Dendritic cell treated with granulocyte-macrophage colony-stimulating factor and Interleukin-4, amounts not matched to agents 40 ng/mL and 50 ng/mL, for 4 days (primary cell): Measurements from ENCODE around the gene TUT4.
A peak's percentile ranks its signal among the peaks of the same experiment; 100 is the strongest.

Experiments
- H3K27ac Mint-ChIP-seq: one replicate; pipeline ENCODE4 v1.8.0; 2022; ENCODE audit warnings: mild to moderate bottlenecking, mixed read lengths
- H3K27me3 Mint-ChIP-seq: one replicate; pipeline ENCODE4 v1.8.0; 2022; ENCODE audit warnings: mild to moderate bottlenecking, mixed read lengths
- H3K36me3 Mint-ChIP-seq: one replicate; pipeline ENCODE4 v1.8.0; 2022; ENCODE audit warnings: low read depth, mixed read lengths
- H3K4me1 Mint-ChIP-seq: one replicate; pipeline ENCODE4 v1.8.0; 2022; ENCODE audit warnings: low read depth, mixed read lengths
- H3K4me3 Mint-ChIP-seq: one replicate; pipeline ENCODE4 v1.8.0; 2022; ENCODE audit warnings: mild to moderate bottlenecking, moderate library complexity, mixed read lengths
- H3K9me3 Mint-ChIP-seq: one replicate; pipeline ENCODE4 v1.8.0; 2022; ENCODE audit warnings: mixed read lengths
- intact Hi-C: fragments of 100-400 bp; cut with micrococcal nuclease; formaldehyde crosslinking; loops from one replicate; pipeline ENCODE4 v1.15.0; 2022

TUT4 gene

GRCh38 chr1:52552505-52553361 lies at the start of gene TUT4:
TSS of gene TUT4 (minus strand) at chr1:52553092. CDS start at chr1:52526280, 26,812 bp downstream.
- Mint-ChIP-seq H3K4me1 (peaks cover 5% of the 10 kb centered on the region), H3K27ac (no peak within 1 kb of the TSS), H3K9me3 (no peaks in the 10 kb centered on the region), H3K36me3 (no peaks in the 10 kb centered on the region), H3K27me3 (peaks cover 12% of the 10 kb centered on the region), H3K4me3 (no peak within 1 kb of the TSS)
- intact Hi-C loops = loop anchor here (5.0 to 10.0 kb wide), 2 partner anchors 132 to 185 kb away; partner anchors contain the start of gene CC2D1B

DNA sequence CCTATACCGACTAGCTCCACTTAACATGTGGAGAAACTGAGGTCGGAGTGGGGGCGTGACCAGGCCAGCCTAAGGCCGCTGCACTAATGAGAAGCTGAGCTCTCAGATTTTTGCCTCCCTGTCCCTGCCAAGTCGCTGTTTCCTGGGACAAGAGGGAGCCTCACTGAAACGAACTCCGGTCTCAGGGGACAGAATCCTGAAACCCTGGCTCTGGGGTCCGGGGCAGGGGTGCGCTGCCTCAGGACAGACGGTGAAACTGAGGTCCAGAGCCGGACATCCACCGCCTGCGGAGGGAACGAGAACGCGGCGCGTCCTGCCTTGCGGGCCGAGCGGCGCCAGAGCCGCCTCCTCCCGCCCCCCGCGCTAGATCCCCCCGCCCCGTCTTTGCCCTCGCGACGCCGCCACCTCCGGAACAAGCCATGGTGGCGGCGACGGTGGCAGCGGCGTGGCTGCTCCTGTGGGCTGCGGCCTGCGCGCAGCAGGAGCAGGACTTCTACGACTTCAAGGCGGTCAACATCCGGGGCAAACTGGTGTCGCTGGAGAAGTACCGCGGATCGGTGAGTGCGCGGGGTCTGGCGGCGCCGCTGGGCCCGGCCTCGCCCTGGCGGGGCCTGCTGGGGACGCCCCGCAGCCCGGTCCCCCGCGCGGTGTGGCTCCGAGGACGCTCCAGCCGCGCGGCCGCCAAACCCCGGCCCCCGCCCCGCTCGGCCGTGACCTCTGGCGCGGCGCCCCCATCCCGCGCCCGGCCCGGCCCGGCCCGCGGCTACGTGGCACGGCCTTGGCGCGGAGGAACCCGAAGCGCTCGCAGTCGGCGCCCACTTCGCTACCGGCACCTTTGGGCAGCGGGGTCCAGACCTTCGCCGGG lies 49.3 kb upstream of the TUT4 start, which contains the start of gene GPX7:
Gene GPX7, plus strand, starts transcription at position 381 of the 865 bp plus-strand sequence. Its CDS starts 39 bp downstream, at position 420.
- intact Hi-C loops = no loop called here
- Mint-ChIP-seq H3K4me1 (peaks cover 30% of the 10 kb centered on the region), H3K36me3 (no peaks in the 10 kb centered on the region), H3K27ac (no peak within 1 kb of the TSS), H3K9me3 (no peaks in the 10 kb centered on the region), H3K4me3 (peak within 1 kb of the TSS; percentile 69), H3K27me3 (peaks cover 44% of the 10 kb centered on the region)

- Mint-ChIP-seq H3K4me3 (no peak overlapping the region), H3K4me1 (peaks cover 30% of the 10 kb centered on the region)
- intact Hi-C loops = no loop called here
Observed at GRCh38 chr1:52601519-52601918, 48.6 kb upstream of the TUT4 start.

DNA sequence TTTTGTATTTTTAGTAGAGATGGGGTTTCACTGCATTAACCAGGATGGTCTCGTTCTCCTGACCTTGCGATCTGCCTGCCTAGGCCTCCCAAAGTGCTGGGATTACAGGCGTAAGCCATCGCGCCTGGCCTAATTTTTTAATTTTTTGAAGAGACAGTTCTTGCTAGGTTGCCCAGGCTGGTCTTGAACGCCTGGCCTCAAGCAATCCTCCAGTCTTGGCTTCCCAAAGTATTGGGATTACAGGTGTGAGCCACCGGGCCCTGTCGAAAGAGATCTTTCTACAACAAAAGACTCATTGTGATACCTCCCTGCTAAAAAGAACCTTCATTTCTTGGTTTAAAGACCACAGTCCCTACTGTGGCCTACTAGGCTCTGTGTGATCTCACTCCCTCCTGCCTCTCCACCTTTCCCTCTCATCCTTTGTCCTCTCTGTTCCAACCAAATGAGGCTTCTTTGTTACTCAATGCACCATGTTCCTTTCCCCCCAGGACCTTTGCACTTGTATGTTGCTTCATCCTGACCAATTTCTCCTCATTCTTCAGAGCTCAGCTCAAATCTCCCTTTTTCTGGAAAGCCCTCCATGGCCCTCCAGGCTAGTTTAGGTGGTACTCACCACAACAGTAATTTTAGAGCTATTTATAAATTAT lies 47.8 kb upstream of the TUT4 start:
- Mint-ChIP-seq H3K27ac (no peak overlapping the region), H3K9me3 (no peaks in the 10 kb centered on the region), H3K27me3 (peaks cover 44% of the 10 kb centered on the region), H3K4me1 (peaks cover 30% of the 10 kb centered on the region), H3K4me3 (no peak overlapping the region), H3K36me3 (no peaks in the 10 kb centered on the region)
- intact Hi-C loops = no loop called here

More at GRCh38 chr1:52601519-52601918, 48.6 kb upstream of the TUT4 start:
- no peaks in the 10 kb centered on the region for H3K36me3 Mint-ChIP-seq
- H3K9me3 Mint-ChIP-seq = no peaks in the 10 kb centered on the region
- no peak overlapping the region for H3K27ac Mint-ChIP-seq
- peaks cover 44% of the 10 kb centered on the region for H3K27me3 Mint-ChIP-seq

DNA sequence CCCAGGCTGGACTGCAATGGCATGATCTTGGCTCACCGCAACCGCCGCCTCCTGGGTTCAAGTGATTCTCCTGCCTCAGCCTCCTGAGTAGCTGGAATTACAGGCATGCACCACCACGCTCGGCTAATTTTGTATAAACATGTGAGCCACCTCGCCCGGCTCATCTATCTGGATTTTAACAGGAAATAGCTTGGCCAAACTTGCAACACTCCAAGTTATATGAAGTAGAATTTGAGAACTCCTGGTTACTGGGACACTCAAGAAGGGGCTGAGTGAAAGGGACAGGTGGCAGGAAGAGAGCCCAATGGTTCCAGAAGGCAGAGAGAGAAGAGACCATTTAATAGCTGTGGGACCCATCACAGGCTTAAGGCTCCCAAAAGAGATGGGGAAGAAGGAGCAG lies 46.3 kb upstream of the TUT4 start:
- Mint-ChIP-seq H3K9me3 (no peaks in the 10 kb centered on the region), H3K4me3 (no peak overlapping the region), H3K27ac (no peak overlapping the region), H3K27me3 (peaks cover 51% of the 10 kb centered on the region), H3K4me1 (peaks cover 24% of the 10 kb centered on the region), H3K36me3 (no peaks in the 10 kb centered on the region)
- intact Hi-C loops = no loop called here

DNA sequence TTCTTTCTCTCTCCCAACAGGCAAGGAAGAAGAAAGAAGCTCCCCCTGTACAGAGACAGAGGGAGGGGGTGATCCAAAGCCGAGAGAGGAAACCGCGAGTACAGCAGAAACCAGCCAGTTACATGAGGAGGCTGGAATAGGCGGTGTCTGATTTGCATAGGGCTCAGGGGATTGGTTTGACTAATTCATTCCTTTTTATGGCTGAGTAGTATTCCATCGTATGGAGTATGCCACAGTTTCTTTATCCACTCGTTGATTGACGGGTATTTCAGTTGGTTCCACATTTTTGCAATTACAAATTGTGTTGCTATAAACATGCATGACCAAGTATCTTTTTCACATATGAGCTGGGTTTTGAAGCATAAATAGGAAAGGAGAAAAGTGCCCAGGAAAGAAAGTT lies 45.8 kb upstream of the TUT4 start:
- H3K27ac Mint-ChIP-seq = no peak overlapping the region
- H3K27me3 Mint-ChIP-seq = peaks cover 51% of the 10 kb centered on the region
- H3K4me1 Mint-ChIP-seq = peaks cover 18% of the 10 kb centered on the region
- no peaks in the 10 kb centered on the region for H3K9me3 Mint-ChIP-seq
- H3K4me3 Mint-ChIP-seq = no peak overlapping the region
- H3K36me3 Mint-ChIP-seq = no peaks in the 10 kb centered on the region
- intact Hi-C loops = no loop called here

- Mint-ChIP-seq H3K27ac (no peak overlapping the region), H3K4me1 (peaks cover 13% of the 10 kb centered on the region)
Observed at GRCh38 chr1:52597912-52598311, 45.0 kb upstream of the TUT4 start.

GRCh38 chr1:52595061-52595460 lies 42.2 kb upstream of the TUT4 start:
- peaks cover 6% of the 10 kb centered on the region for H3K4me1 Mint-ChIP-seq

More at GRCh38 chr1:52597912-52598311, 45.0 kb upstream of the TUT4 start:
- intact Hi-C loops = no loop called here
- Mint-ChIP-seq H3K4me3 (no peak overlapping the region), H3K36me3 (no peaks in the 10 kb centered on the region), H3K9me3 (no peaks in the 10 kb centered on the region), H3K27me3 (peaks cover 44% of the 10 kb centered on the region)

GRCh38 chr1:52593495-52593894 lies 40.6 kb upstream of the TUT4 start:
- Mint-ChIP-seq H3K27me3 (peaks cover 28% of the 10 kb centered on the region), H3K4me1 (peaks cover 19% of the 10 kb centered on the region), H3K36me3 (no peaks in the 10 kb centered on the region), H3K27ac (no peak overlapping the region), H3K9me3 (no peaks in the 10 kb centered on the region), H3K4me3 (no peak overlapping the region)
- intact Hi-C loops = no loop called here

More at GRCh38 chr1:52595061-52595460, 42.2 kb upstream of the TUT4 start:
- Mint-ChIP-seq H3K4me3 (no peak overlapping the region), H3K27ac (no peak overlapping the region), H3K36me3 (no peaks in the 10 kb centered on the region), H3K27me3 (peaks cover 30% of the 10 kb centered on the region), H3K9me3 (no peaks in the 10 kb centered on the region)
- intact Hi-C loops = no loop called here

DNA sequence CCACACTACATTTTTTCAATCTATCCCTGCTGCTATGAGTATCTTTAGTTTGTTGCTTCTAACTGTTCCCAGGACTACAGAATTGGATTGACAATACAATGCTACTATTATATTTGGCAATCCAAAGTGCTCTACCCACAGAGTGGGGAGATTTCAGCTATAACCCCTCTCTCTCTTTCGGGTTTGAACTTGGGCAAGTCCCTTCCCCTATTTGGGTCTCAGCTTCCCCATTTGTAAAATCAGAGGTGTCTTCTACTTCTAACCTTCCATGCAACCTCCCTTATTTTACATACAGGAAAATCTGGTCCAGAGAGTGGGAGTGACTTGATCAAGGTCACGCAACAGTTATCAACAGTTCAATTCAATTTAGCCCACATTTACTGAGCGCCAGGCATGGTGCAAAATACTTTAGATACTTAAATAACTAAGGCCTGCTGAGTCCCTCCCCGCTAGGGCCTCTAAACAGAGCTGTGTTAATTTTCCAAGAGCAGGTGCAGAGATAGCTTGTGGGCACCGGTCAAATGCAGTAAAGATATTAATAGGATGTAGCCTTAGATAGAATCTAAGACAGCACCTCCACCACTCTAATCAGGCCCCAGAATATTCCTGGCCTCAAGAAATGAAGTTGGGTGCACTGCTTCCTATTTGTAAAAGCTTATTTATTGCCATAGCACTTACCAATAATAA lies 39.9 kb upstream of the TUT4 start:
- H3K4me1 Mint-ChIP-seq = peaks cover 24% of the 10 kb centered on the region
- peaks cover 24% of the 10 kb centered on the region for H3K27me3 Mint-ChIP-seq
- intact Hi-C loops = no loop called here
- H3K27ac Mint-ChIP-seq = no peak overlapping the region
- H3K36me3 Mint-ChIP-seq = no peaks in the 10 kb centered on the region
- no peak overlapping the region for H3K4me3 Mint-ChIP-seq
- H3K9me3 Mint-ChIP-seq = no peaks in the 10 kb centered on the region

DNA sequence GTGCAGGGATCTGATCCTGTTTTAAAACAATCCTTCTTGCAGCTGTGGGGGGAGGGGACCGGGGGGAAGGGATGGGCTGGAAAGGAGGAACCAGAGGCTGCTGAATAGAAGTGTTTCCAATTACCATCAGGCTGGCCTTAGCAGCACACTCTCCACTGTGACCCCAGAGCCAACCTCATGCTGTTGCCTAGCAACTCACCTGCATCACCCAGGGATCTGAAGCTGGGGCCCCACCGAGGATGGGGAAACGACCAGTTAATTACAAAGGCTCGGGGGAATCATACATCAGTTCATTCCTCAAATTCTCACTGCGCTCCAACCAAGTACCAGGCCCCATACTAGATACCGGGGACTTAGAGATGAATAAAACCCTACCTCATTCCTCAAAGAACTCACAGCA lies 37.4 kb upstream of the TUT4 start:
- no peaks in the 10 kb centered on the region for H3K36me3 Mint-ChIP-seq
- H3K27me3 Mint-ChIP-seq = peaks cover 28% of the 10 kb centered on the region
- H3K4me1 Mint-ChIP-seq = peaks cover 24% of the 10 kb centered on the region
- no peaks in the 10 kb centered on the region for H3K9me3 Mint-ChIP-seq
- no peak overlapping the region for H3K27ac Mint-ChIP-seq
- no peak overlapping the region for H3K4me3 Mint-ChIP-seq
- intact Hi-C loops = no loop called here

- no peak overlapping the region for H3K4me3 Mint-ChIP-seq
- H3K36me3 Mint-ChIP-seq = no peaks in the 10 kb centered on the region
- peaks cover 28% of the 10 kb centered on the region for H3K27me3 Mint-ChIP-seq
- H3K9me3 Mint-ChIP-seq = no peaks in the 10 kb centered on the region
- no peak overlapping the region for H3K27ac Mint-ChIP-seq
- H3K4me1 Mint-ChIP-seq = peaks cover 24% of the 10 kb centered on the region
- intact Hi-C loops = no loop called here
Observed at GRCh38 chr1:52588535-52588934, 35.6 kb upstream of the TUT4 start.

DNA sequence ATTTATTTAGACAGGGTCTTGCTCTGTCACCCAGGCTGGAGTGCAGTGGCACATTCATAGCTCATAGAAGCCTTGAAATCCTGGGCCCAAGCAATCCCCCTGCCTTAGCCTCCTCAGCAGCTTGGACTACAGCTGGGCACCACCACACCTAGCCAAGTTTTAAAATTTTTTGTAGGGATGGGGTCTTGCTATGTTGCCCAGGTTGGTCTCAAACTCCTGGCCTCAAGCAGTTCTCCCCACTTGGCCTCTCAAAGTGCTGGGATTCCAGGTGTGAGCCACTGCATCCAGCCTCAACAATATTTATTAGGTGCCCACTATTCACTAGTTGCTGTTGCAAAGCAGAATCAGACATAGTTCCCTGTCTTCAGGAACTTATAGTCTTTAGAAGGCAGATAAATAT lies 35.1 kb upstream of the TUT4 start:
- Mint-ChIP-seq H3K27me3 (peaks cover 33% of the 10 kb centered on the region), H3K27ac (no peak overlapping the region), H3K4me3 (no peak overlapping the region), H3K36me3 (no peaks in the 10 kb centered on the region), H3K4me1 (peaks cover 24% of the 10 kb centered on the region), H3K9me3 (no peaks in the 10 kb centered on the region)
- intact Hi-C loops = no loop called here
